PC-9 (cell line): ENCODE measurements around the gene FGF7. TPM values are rescaled to one million over a fixed set of nuclear protein-coding genes. Genes with fewer than 3 reads are reported as not detected.

Experiments used
- BruUV-seq: library from RNA; stranded (reverse); fragments of 400-500 nt; replicated peaks from 2 replicates; lab custom pipeline; 2021; lab: Mats Ljungman, UMichigan
- CTCF ChIA-PET: fragments of 300-600 bp; sonication (Branson Sonifier 250); formaldehyde crosslinking; loops from one replicate; lab custom pipeline; 2022; ENCODE audit warnings: antibody characterized with exemption; lab: Charles Lee
- POLR2A ChIA-PET: fragments of 300-600 bp; sonication (Branson Sonifier 250); formaldehyde crosslinking; loops from one replicate; lab custom pipeline; 2022; ENCODE audit warnings: antibody characterized with exemption; ENCODE audit not compliant: unreplicated experiment; lab: Charles Lee
- DNase-seq, 2 experiments: peaks; one replicate each; pipeline versions ENCODE4 v3.0.0 to v3.0.0-alpha.2; 2015 to 2022; ENCODE audit warnings: mixed read lengths in 1 of 2
- H2AFZ ChIP-seq: fragments of 200-600 bp; sonication (generic); 2 replicates; pipeline ENCODE4 v1.8.1; 2017; ENCODE audit warnings: antibody characterized with exemption
- H3F3A ChIP-seq: fragments of 200-600 bp; sonication (generic); 2 replicates; pipeline ENCODE4 v1.8.1; 2017; ENCODE audit warnings: antibody characterized with exemption, mild to moderate bottlenecking, low read depth; ENCODE audit not compliant: insufficient read depth
- H3K27ac ChIP-seq: fragments of 200-600 bp; sonication (generic); 2 replicates; pipeline ENCODE4 v1.6.1; 2016; ENCODE audit warnings: mixed run types
- H3K27me3 ChIP-seq: fragments of 200-600 bp; sonication (generic); 2 replicates; pipeline ENCODE4 v1.6.1; 2016; ENCODE audit warnings: low read depth, mixed run types; ENCODE audit not compliant: insufficient read depth
- H3K36me3 ChIP-seq: fragments of 200-600 bp; sonication (generic); 2 replicates; pipeline ENCODE4 v1.6.1; 2016; ENCODE audit warnings: low read depth, mixed run types
- H3K4me1 ChIP-seq: fragments of 200-600 bp; sonication (generic); replicated peaks from 2 replicates; pipeline ENCODE4 v1.6.1; 2016; ENCODE audit warnings: mixed run types; ENCODE audit not compliant: insufficient read depth
- H3K4me2 ChIP-seq: fragments of 200-600 bp; sonication (generic); 2 replicates; pipeline ENCODE4 v1.6.1; 2017; ENCODE audit warnings: mixed run types
- H3K4me3 ChIP-seq: fragments of 200-600 bp; sonication (generic); 2 replicates; pipeline ENCODE4 v1.6.1; 2016; ENCODE audit warnings: mixed run types
- H3K79me2 ChIP-seq: fragments of 200-600 bp; sonication (generic); 2 replicates; pipeline ENCODE4 v1.6.1; 2017; ENCODE audit warnings: low read depth, mixed run types
- H3K9me2 ChIP-seq: fragments of 200-600 bp; sonication (generic); 2 replicates; pipeline ENCODE4 v1.8.1; 2017; ENCODE audit warnings: mild to moderate bottlenecking; ENCODE audit not compliant: insufficient read depth
- H3K9me3 ChIP-seq: fragments of 200-600 bp; sonication (generic); 2 replicates; pipeline ENCODE4 v1.8.1; 2016; ENCODE audit warnings: low read depth; ENCODE audit not compliant: insufficient read depth
- H4K20me1 ChIP-seq: fragments of 200-600 bp; sonication (generic); 2 replicates; pipeline ENCODE4 v1.8.1; 2017; ENCODE audit not compliant: insufficient read depth
- CTCF ChIP-seq: fragments of 200-600 bp; sonication (generic); conservative IDR thresholded peaks from 2 replicates; pipeline ENCODE4 v1.6.1; 2017; ENCODE audit warnings: mixed run types, antibody characterized with exemption, mild to moderate bottlenecking, moderate library complexity
- EZH2 ChIP-seq: fragments of 200-600 bp; sonication (generic); IDR thresholded peaks from 2 replicates; pipeline ENCODE4 v1.8.0; 2017; ENCODE audit warnings: antibody characterized with exemption, low read depth
- intact Hi-C: fragments of 100-400 bp; cut with micrococcal nuclease; formaldehyde crosslinking; loops from one replicate; pipeline ENCODE4 v1.10.0; 2022; ENCODE audit not compliant: unreplicated experiment
- total RNA-seq: library from RNA; stranded (reverse); gene quantifications from 2 replicates; pipeline ENCODE4 v1.2.3, GENCODE V29; 2021

Gene FGF7
- total RNA-seq, 1 experiment from 2014 or later: not detected

GRCh38 chr15:49439678-49440395, 16.8 kb downstream of the FGF7 start:
- no TSS peak for BruUV-seq

GRCh38 chr15:49441356-49441755, 18.3 kb downstream of the FGF7 start:
- Histone ChIP-seq H3K79me2 (no peaks in the 10 kb centered on the region), H3K4me1 (no peaks in the 10 kb centered on the region), H4K20me1 (no peaks in the 10 kb centered on the region), H3K4me3 (no peak overlapping the region), H3K4me2 (no peak overlapping the region), H3K9me3 (no peaks in the 10 kb centered on the region), H3K27me3 (no peaks in the 10 kb centered on the region), H3K27ac (no peak overlapping the region), H3K36me3 (no peaks in the 10 kb centered on the region), H3F3A (no peaks in the 10 kb centered on the region), H3K9me2 (no peaks in the 10 kb centered on the region), H2AFZ (no peak overlapping the region)
- DNase-seq: no peak
- CTCF ChIA-PET: no interaction called here
- POLR2A ChIA-PET: no interaction called here
- TF ChIP-seq EZH2 (no peak), CTCF (no peak)
- intact Hi-C loops: no loop called here
- BruUV-seq: no TSS peak

More at GRCh38 chr15:49439678-49440395, 16.8 kb downstream of the FGF7 start:
- ChIA-PET POLR2A (no interaction called here), CTCF (no interaction called here)
- Histone ChIP-seq H3K9me3 (no peaks in the 10 kb centered on the region), H3K9me2 (no peaks in the 10 kb centered on the region), H3K79me2 (no peaks in the 10 kb centered on the region), H3K4me2 (no peak overlapping the region), H4K20me1 (no peaks in the 10 kb centered on the region), H3K27ac (no peak overlapping the region), H3F3A (no peaks in the 10 kb centered on the region), H3K27me3 (no peaks in the 10 kb centered on the region), H3K36me3 (no peaks in the 10 kb centered on the region), H2AFZ (no peak overlapping the region), H3K4me3 (no peak overlapping the region), H3K4me1 (no peaks in the 10 kb centered on the region)
- no peak for DNase-seq
- TF ChIP-seq CTCF (no peak), EZH2 (no peak)
- intact Hi-C loops: no loop called here

- Histone ChIP-seq H3K36me3 (no peaks in the 10 kb centered on the region), H3K4me2 (no peak overlapping the region), H3K4me1 (no peaks in the 10 kb centered on the region), H3K27me3 (no peaks in the 10 kb centered on the region), H2AFZ (no peak overlapping the region), H3K27ac (no peak overlapping the region), H3K4me3 (no peak overlapping the region), H3K9me3 (no peaks in the 10 kb centered on the region), H3K9me2 (no peaks in the 10 kb centered on the region), H3K79me2 (no peaks in the 10 kb centered on the region), H3F3A (no peaks in the 10 kb centered on the region), H4K20me1 (no peaks in the 10 kb centered on the region)
- ChIA-PET POLR2A (no interaction called here), CTCF (no interaction called here)
- no peak for DNase-seq
- intact Hi-C loops: no loop called here
- no peak for TF ChIP-seq CTCF
- TF ChIP-seq EZH2: no peak
- no TSS peak for BruUV-seq
Measured at GRCh38 chr15:49441816-49442215, 18.8 kb downstream of the FGF7 start.
